ENCODE data around the gene NLN. TPM values are rescaled to one million over a fixed set of nuclear protein-coding genes. Genes with fewer than 3 reads are reported as not detected.
"Not testable (repeated sequence)": the region's sequence is repeated elsewhere in the genome, so short reads cannot be mapped to it uniquely, and the experiment has no call there.

NLN gene
- total RNA-seq, 4 donors from 2014 or later = 1.6 to 16.5 (median 9.0) TPM

DNA sequence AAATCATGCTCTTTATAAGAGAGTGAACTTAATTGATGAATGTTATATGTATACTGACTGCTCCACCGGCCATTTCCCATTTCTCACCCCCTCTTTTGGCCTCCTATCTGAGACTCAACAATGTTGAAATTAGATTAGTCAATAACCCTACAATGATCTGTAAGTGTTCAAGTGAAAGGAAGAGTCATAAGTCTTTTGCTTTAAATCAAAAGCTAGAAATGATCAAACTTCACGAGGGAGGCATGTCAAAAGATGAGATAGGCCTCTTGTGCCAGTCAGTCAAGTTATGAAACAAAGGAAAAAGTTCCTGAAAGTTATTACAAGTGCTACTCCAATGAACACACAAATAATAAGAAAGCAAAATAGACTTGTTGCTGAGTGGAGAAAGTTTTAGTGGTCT lies 83.1 kb downstream of the NLN start:
- intact Hi-C loops (cut with DNase I; ENCODE audit: low total_unique reads) (no loop called here), in situ Hi-C loops (cut with MboI; ENCODE audit: low pct_ligation_motif_present in 1 of 4, low pct_unique_long_range_greater_than_20kb in 1 of 4, low sequenced_read_pairs in 3 of 4) (no loop called here)
- TF ChIP-seq, protein P1, sequence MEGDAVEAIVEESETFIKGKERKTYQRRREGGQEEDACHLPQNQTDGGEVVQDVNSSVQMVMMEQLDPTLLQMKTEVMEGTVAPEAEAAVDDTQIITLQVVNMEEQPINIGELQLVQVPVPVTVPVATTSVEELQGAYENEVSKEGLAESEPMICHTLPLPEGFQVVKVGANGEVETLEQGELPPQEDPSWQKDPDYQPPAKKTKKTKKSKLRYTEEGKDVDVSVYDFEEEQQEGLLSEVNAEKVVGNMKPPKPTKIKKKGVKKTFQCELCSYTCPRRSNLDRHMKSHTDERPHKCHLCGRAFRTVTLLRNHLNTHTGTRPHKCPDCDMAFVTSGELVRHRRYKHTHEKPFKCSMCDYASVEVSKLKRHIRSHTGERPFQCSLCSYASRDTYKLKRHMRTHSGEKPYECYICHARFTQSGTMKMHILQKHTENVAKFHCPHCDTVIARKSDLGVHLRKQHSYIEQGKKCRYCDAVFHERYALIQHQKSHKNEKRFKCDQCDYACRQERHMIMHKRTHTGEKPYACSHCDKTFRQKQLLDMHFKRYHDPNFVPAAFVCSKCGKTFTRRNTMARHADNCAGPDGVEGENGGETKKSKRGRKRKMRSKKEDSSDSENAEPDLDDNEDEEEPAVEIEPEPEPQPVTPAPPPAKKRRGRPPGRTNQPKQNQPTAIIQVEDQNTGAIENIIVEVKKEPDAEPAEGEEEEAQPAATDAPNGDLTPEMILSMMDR (IDR thresholded peaks at IDR 0.05) = no peak
- no peak for TF ChIP-seq EP300 (IDR thresholded peaks at IDR 0.05; ENCODE audit: low read depth)
- no peak for TF ChIP-seq POLR2AphosphoS5 (IDR thresholded peaks at IDR 0.05)
- no peak for TF ChIP-seq POLR2A (IDR thresholded peaks at IDR 0.05)
- no peaks in the 10 kb centered on the region for H3K27me3 ChIP-seq
- peaks cover 0 to 12% (median 8%) of the 10 kb centered on the region in 4 donors for H3K4me1 ChIP-seq
- 91 to 96% methylated on average over 2 of the region's 2 CpGs for whole genome bisulfite sequencing, 2 donors (ENCODE audit: low coverage in 1 of 2)
- H3K4me3 ChIP-seq = no peak overlapping the region
- H3K9me3 ChIP-seq = no peaks in the 10 kb centered on the region
- no peak for DNase-seq
- H3K36me3 ChIP-seq = no peaks in the 10 kb centered on the region
- H3K27ac ChIP-seq = no peak overlapping the region

DNA sequence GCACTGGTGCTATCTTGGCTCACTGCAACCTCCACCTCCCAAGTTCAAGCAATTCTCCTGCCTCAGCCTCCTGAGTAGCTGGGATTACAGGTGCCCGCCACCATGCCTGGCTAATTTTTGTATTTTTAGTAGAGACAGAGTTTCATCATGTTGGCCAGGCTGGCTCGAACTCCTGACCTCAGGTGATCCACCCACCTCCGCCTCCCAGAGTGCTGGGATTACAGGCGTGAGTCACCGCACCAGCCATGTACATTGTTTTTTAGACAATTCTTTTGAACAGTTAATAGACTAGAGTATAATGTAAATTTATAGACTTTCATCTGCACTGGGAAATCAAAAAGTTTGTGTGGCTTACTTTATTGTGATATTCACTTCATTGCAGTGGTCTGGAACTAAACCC lies 85.5 kb downstream of the NLN start:
- H3K27ac ChIP-seq; in situ Hi-C loops (cut with MboI; ENCODE audit: low pct_ligation_motif_present in 1 of 4, low pct_unique_long_range_greater_than_20kb in 1 of 4, low sequenced_read_pairs in 3 of 4): not testable (repeated sequence)
- WGBS, 2 donors (ENCODE audit: low coverage in 1 of 2) = 90 to 100% methylated on average over 4 to 5 of the region's 5 CpGs

DNA sequence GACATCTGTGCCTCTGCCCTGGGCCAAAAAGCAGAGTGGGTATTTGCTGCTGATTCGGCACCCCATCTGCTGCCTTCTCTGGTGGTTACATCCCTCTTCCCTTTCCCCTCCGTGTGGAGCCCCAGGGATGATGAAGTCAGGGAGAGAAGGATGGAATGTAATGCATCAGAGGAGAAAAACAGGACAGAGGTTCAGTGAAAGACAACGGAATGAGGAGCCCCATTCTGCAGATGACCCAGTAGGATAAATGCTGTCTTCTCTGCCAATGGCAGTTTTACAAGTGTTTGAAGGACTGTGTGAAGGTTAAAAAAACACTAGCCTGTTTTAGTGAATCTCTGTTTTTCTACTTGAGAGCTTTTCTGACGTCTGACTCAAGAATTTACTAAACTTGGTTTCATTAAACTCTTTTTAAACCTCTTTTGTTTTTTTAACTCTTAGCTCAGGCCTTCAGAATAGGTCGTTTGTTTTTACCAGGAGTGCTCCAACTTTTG lies 86.3 kb downstream of the NLN start:
- in situ Hi-C loops (cut with MboI; ENCODE audit: low pct_ligation_motif_present in 1 of 4, low pct_unique_long_range_greater_than_20kb in 1 of 4, low sequenced_read_pairs in 3 of 4) = no loop called here
- Histone ChIP-seq H3K27me3 (no peaks in the 10 kb centered on the region), H3K27ac (no peak overlapping the region), H3K4me1 (peaks cover 9 to 37% (median 13%) of the 10 kb centered on the region in 4 donors), H3K9me3 (no peaks in the 10 kb centered on the region), H3K36me3 (no peaks in the 10 kb centered on the region), H3K4me3 (no peak overlapping the region)
- TF ChIP-seq POLR2A (IDR thresholded peaks at IDR 0.05) = no peak
- no peak for TF ChIP-seq EP300 (IDR thresholded peaks at IDR 0.05; ENCODE audit: low read depth)
- TF ChIP-seq, protein P1 (IDR thresholded peaks at IDR 0.05) = no peak
- TF ChIP-seq POLR2AphosphoS5 (IDR thresholded peaks at IDR 0.05) = no peak
- no peak for DNase-seq
- WGBS, 2 donors (ENCODE audit: low coverage in 1 of 2) = 50 to 64% methylated on average over 3 to 5 of the region's 5 CpGs
- intact Hi-C loops (cut with DNase I; ENCODE audit: low total_unique reads) = no loop called here

More for the DNA sequence above, 85.5 kb downstream of the NLN start:
- intact Hi-C loops (cut with DNase I; ENCODE audit: low total_unique reads); H3K9me3 ChIP-seq; H3K36me3 ChIP-seq; DNase-seq; H3K27me3 ChIP-seq; H3K4me3 ChIP-seq: not testable (repeated sequence)
- peaks cover 5 to 31% (median 11%) of the 10 kb centered on the region in 4 donors for H3K4me1 ChIP-seq

DNA sequence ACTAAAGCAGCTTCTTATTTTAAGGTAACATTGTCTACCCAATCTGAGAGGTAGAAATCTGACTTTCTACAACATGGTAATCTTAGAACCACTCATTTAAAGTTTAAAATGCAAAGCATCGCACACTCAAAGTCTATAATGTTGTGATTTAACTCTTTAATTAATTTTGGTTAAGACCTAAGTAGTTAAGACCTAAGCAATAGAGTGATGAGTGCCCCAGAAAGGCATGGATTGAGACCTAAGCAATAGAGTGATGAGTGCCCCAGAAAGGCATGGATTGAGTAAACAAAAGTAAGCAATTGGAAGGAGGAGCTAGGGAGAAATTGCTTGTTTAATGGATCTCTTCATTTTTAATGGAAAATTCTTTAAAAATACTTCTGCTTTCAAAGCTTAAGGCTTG lies 86.8 kb downstream of the NLN start:
- in situ Hi-C loops (cut with MboI; ENCODE audit: low pct_ligation_motif_present in 1 of 4, low pct_unique_long_range_greater_than_20kb in 1 of 4, low sequenced_read_pairs in 3 of 4) = no loop called here
- no peak overlapping the region for H3K4me3 ChIP-seq
- TF ChIP-seq, protein P1 (IDR thresholded peaks at IDR 0.05) = no peak
- TF ChIP-seq EP300 (IDR thresholded peaks at IDR 0.05; ENCODE audit: low read depth) (no peak), POLR2AphosphoS5 (IDR thresholded peaks at IDR 0.05) (no peak), POLR2A (IDR thresholded peaks at IDR 0.05) (no peak)
- H3K9me3 ChIP-seq = no peaks in the 10 kb centered on the region
- no peak for DNase-seq
- intact Hi-C loops (cut with DNase I; ENCODE audit: low total_unique reads) = no loop called here
- H3K4me1 ChIP-seq = peaks cover 9 to 42% (median 16%) of the 10 kb centered on the region in 4 donors
- no peak overlapping the region for H3K27ac ChIP-seq
- H3K36me3 ChIP-seq = no peaks in the 10 kb centered on the region
- no peaks in the 10 kb centered on the region for H3K27me3 ChIP-seq
- WGBS, 2 donors (ENCODE audit: low coverage in 1 of 2) = 93 to 100% methylated on average over 1 of the region's 1 CpG
